HG02884 (cell line): ENCODE results near the gene IDH3A.

ENCODE experiments used
- ATAC-seq: cut with Tn5 transposase; IDR thresholded peaks from one replicate; pipeline ENCODE4 v1.9.1; 2021; ENCODE audit warnings: mild to moderate bottlenecking, moderate library complexity; ENCODE audit not compliant: unreplicated experiment

The IDH3A gene

DNA sequence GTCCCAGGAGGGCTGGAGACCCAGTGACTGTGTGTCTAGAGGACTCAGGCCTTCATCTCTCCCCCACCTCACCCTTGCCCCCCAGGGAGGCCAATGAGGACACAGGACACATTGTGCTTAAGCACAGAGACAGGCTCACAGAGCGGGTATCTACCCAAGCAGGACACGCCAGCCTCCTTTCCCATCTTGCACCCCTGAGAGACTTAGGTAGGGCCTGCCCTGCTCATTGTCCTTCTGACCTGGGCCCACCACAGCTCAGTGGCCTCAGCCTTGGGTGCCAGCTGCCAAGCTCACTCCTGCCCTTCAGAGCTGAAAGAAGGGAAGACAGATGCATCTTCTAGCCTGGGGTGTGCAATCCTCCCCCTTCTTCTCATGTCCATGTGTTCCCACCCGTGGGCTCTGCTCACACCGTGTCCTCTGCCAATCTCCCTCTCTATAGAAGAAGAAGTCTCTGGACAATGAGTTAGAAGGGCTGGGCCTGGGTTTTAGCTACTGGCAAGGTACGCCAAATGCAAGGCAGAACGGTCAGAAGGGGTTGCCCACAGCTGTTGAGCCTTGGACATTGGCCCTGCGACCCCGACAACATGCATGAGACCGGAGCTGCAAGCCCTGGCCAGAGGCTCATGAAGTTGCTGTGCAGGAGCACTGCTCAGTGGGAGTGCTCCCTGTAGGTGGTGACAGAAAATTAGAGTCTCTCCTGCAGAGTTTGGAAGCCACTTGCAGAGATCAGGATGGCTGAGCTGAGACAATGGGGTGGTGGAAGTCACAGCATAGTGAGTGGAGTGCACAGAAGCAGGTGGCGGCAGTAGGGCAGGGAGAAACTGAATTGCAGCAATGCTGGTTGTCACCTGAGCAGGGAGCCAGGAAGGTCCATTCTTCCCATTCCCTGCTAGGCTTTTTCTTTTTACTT lies 52.4 kb downstream of the IDH3A start:
- no peak for ATAC-seq

- no peak for ATAC-seq
Measured at GRCh38 chr15:78203346-78204225, 54.4 kb downstream of the IDH3A start.

DNA sequence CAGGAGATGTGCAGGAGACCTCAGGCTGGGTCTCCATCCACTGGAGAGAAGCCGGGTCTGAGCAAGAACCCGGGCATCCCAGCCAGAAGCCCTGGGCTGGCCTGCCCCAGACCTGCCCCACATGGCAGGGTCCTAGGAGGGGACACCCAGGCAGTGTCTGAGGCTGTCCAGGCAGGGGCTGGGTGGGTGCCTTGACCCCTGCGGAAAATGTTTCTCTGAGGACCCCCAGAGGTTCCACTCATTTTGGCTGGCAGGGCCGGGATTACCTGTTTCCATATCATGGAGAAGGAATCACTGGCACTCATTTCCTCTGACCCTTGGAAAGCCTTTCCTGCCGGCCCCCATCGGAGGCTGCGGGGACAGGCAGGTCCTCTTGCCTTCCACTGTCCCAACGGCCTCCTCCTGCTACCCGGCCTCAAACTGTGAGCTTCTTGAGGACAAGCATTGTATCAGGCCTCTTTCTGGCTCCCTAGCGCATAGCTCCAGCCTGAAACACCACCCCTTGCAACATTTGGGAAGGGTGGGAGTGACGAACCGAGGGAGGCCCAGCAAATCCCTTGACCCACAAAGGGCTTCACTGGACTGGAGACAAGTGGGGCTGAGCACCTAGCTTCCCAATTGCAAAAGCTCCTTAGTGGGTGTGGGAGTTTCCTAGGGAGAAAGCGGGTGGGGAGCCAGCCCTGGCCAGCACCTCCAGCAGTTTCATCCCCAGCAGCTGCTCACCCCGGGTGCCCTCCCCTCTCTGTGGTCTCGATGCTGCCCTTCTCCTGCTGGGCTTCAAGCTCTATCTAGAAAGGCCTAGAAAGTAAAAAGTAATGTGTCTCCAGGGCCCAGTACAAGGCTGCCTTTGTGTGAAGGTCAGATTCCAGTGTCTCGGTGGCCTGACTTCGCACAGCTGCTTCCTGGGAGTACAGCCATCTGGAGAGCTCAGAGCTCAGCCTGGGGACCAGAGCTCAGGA lies 55.5 kb downstream of the IDH3A start:
- ATAC-seq, result no peak

GRCh38 chr15:78205337-78205736 lies 56.2 kb downstream of the IDH3A start:
- no peak for ATAC-seq

GRCh38 chr15:78205856-78206255 lies 56.7 kb downstream of the IDH3A start:
- no peak for ATAC-seq

- no peak for ATAC-seq
Measured at GRCh38 chr15:78206326-78207109, 57.4 kb downstream of the IDH3A start.

DNA sequence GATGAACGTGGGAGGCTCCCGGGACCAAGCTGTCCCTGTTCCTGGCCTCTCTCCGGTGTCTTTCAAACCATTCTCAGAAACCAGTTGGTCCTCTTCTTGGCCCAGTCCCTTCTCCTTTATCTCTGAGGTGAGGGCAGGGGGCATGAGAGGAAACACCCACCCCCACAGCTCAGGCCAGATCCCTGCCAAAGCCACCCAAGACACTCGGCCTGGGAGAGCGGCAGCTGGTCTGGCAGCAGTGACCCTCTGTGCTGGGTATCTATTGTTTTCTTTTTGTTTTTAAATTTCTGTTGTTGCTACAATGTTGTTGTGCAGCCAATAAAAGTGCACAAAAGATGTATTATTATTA lies 57.9 kb downstream of the IDH3A start:
- ATAC-seq, result no peak

DNA sequence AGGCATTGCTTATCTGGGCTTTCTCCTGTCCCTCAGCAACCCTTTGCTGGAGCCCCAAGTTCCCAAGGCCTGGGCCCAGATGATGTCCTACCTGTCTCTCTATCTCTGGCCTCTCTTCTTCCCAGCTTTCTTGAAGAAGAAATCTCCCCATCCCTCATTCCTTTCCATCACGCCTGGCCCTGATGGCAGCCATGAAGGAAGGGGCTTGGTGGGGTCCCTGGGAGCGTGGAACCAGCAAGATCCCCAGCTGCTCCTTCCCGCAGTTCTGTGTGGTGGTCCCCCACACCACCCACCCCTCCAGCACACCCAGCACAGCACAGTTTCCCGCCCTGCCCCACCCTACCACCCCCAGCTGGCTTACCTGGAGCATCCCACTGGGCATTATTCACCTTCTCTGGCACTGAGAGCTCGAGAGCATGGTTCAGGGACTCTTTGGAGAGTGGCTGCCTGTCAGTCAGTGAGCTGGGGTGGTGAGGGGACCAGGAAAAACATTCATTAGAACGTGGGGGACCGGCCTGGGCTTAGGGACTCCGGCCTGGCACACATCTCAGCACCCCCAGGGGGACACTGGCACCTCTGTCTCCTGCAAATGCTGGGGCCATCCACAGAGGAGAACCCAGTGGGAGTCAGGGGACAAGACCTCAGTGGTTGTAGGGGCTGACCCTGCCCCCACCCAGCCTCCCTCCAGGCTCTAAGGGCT lies 58.6 kb downstream of the IDH3A start:
- no peak for ATAC-seq

GRCh38 chr15:78208341-78208844 lies 59.2 kb downstream of the IDH3A start:
- ATAC-seq, result no peak

GRCh38 chr15:78208887-78209645 lies 59.9 kb downstream of the IDH3A start:
- ATAC-seq, result no peak

DNA sequence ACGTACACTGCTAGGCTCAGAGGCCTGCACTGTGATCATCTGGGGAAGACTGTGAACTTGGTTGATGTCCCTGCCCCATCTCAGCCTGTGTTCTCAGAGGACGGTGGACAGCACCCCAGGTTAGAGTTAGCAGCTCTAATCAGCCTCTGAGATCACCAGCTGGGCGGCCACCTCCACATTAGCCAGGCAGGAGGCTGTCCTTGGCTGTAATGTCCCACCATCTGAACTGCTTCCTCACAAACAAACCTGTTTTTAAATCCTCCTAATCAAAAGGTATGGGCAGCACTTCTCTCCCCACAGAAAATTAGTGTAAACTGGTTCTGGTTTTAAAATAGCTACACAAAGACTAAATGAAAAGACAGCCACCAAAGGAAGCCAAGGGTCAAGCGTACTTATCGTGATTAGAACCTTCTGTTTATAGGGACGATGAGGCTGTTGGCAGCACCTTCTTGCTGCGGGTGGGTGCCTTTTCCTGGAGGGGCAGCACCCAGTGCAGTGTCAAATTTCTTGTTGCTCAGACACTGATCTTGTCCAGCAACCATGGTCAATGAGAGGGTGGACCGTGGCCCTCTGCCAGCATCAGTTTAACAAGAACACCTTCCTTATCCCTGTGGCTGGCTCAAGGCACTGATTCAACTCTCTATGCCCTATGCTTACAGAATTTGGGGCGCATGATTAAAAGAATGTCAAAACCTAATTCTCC lies 60.6 kb downstream of the IDH3A start:
- no peak for ATAC-seq

DNA sequence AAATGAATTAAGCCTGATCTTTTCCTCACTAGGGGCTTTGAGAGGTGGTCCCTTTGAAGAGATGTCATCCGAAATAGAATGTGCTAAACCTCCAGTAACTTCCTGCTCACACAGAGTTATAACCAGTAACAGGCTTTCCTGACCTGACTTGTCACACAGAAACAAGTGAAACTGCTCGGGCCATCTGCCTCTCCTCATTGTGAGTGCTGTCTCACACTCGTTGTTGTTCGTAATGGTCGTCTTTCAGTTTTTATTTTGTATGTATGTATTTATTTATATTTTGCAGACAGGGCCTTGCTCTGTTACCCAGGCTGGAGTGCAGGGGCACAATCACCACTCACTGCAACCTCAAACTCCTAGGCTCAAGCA lies 61.2 kb downstream of the IDH3A start:
- ATAC-seq, result no peak

DNA sequence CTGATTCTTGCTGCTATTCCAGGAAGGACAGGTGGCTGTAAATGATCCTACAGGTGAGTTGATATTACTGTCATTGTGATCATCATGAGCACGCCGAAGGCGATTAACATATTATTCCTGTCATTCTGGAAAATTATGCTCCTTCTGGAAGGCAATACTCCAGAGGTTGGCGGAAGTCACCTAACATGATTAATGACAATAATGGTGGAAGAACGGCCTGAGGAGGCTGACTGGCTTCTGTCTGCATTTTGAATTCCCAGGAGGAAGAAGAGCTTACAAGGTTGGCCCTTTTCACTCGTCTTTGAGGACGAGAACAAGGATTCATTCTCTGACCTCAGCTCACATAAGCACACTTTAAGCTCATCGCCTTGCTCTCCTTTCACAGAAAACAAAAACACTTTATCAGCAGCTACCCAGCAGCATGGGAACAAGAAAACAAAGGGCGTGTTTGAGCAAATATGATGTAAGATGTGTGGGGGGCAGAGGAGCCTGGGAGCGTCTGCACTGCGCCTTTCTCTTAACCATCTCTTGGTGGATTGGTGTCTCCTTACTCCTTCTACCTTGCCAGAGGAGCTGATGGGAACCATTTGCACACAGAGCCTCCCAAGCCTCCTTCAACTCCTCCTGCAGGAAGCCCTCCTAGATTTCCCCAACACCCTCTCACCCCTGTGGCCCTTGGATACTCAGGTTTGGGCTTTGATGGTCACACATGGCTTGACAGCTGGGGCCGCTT lies 62.2 kb downstream of the IDH3A start:
- ATAC-seq, result no peak

DNA sequence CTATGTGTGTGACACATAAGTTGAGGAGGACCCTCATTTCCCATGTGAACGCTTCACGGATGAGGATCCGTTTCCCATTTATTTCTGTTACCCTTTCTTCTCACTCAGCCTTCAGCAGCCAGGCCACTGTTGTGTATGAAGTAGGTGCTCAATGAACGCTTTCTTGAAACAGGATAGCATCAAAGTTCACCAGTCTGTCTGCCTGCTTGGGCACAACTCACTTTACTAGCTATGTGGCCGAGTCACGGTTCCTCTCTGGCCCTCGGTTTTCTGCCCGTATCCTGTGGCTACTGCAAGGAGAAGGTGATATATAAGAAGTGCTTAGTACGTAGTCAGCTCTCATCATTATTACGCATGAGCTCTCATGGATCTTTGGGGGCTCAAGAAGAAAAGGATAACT lies 62.8 kb downstream of the IDH3A start:
- no peak for ATAC-seq

GRCh38 chr15:78212546-78213424 lies 63.6 kb downstream of the IDH3A start:
- no peak for ATAC-seq

GRCh38 chr15:78213425-78213750 lies 64.2 kb downstream of the IDH3A start:
- ATAC-seq, result no peak
